CD14-positive monocyte (primary cell): ENCODE results near the gene CSNK1G3. TPM values are rescaled to one million over a fixed set of nuclear protein-coding genes. Genes with fewer than 3 reads are reported as not detected.

Source experiments
- DNase-seq, 3 donors: peaks; one replicate each; pipeline ENCODE4 v3.0.0-alpha.2; 2011 to 2022
- H2AFZ ChIP-seq: 2 replicates; pipeline ENCODE4 v1.6.0; 2012; ENCODE audit warnings: mild to moderate bottlenecking, low read depth, low read length, inconsistent platforms; ENCODE audit not compliant: insufficient read depth, poor library complexity, severe bottlenecking
- H3K27ac ChIP-seq, 2 donors: 1 replicate in 1 of 2; 2 replicates in 1 of 2; pipeline ENCODE4 v1.5.1; 2012 to 2013; ENCODE audit warnings: low read length in 2 of 2, control low read depth in 1 of 2, inconsistent platforms in 1 of 2, low read depth in 1 of 2, mild to moderate bottlenecking in 1 of 2
- H3K27me3 ChIP-seq, 2 donors: one replicate each; pipeline versions ENCODE4 v1.6.0 to v1.6.1; 2011 to 2013; ENCODE audit warnings: low read length in 2 of 2; ENCODE audit not compliant: control insufficient read depth in 2 of 2, insufficient read depth in 2 of 2
- H3K36me3 ChIP-seq, 2 donors: replicated peaks in 1 of 2; 1 replicate in 1 of 2; 2 replicates in 1 of 2; pipeline versions ENCODE4 v1.5.1 to v1.6.1; 2012 to 2013; ENCODE audit warnings: low read length in 2 of 2, control low read depth in 1 of 2, inconsistent platforms in 1 of 2, mild to moderate bottlenecking in 1 of 2; ENCODE audit not compliant: insufficient read depth in 2 of 2, control insufficient read depth in 1 of 2
- H3K4me1 ChIP-seq, 2 donors: 1 replicate in 1 of 2; 2 replicates in 1 of 2; pipeline versions ENCODE4 v1.5.1 to v1.6.1; 2012 to 2013; ENCODE audit warnings: low read length in 2 of 2, control low read depth in 1 of 2, inconsistent platforms in 1 of 2, mild to moderate bottlenecking in 1 of 2, moderate library complexity in 1 of 2; ENCODE audit not compliant: insufficient read depth in 2 of 2, control insufficient read depth in 1 of 2
- H3K4me2 ChIP-seq: replicated peaks from 2 replicates; pipeline ENCODE3; 2012; ENCODE audit warnings: low read length, moderate library complexity, mild to moderate bottlenecking; ENCODE audit not compliant: poor library complexity, severe bottlenecking; ENCODE audit errors: extremely low read depth
- H3K4me3 ChIP-seq, 3 experiments: fragments of 200-600 bp in 1 of 3; sonication (generic) in 1 of 3; replicated peaks in 1 of 3; 1 replicate in 2 of 3; 2 replicates in 1 of 3; pipeline ENCODE4 v1.5.1; 2011 to 2013; ENCODE audit warnings: low read length in 3 of 3, mild to moderate bottlenecking in 3 of 3, control low read depth in 2 of 3, low read depth in 2 of 3, inconsistent platforms in 1 of 3, moderate library complexity in 1 of 3
- H3K79me2 ChIP-seq: 2 replicates; pipeline ENCODE4 v1.6.0; 2012; ENCODE audit warnings: mild to moderate bottlenecking, control low read depth, inconsistent platforms, low read length, moderate library complexity; ENCODE audit not compliant: insufficient read depth
- H3K9ac ChIP-seq: 2 replicates; pipeline ENCODE4 v1.6.0; 2017; ENCODE audit warnings: low read length, mild to moderate bottlenecking; ENCODE audit not compliant: insufficient read depth, poor library complexity, severe bottlenecking
- H3K9me3 ChIP-seq, 2 donors: replicated peaks in 1 of 2; 1 replicate in 1 of 2; 2 replicates in 1 of 2; pipeline versions ENCODE4 v1.5.1 to v1.6.1; 2012 to 2013; ENCODE audit warnings: low read length in 2 of 2, control low read depth in 1 of 2; ENCODE audit not compliant: control insufficient read depth in 1 of 2, insufficient read depth in 1 of 2
- H4K20me1 ChIP-seq: 2 replicates; pipeline ENCODE4 v1.6.0; 2012; ENCODE audit warnings: mild to moderate bottlenecking, low read length, control low read depth, moderate library complexity; ENCODE audit not compliant: insufficient read depth
- H3K27ac Mint-ChIP-seq, 7 donors: one replicate each; pipeline ENCODE4 v1.8.0; 2020; ENCODE audit warnings: mild to moderate bottlenecking in 7 of 7, mixed read lengths in 7 of 7, moderate library complexity in 6 of 7, inconsistent platforms in 2 of 7
- H3K27me3 Mint-ChIP-seq, 3 donors: one replicate each; pipeline ENCODE4 v1.8.0; 2021 to 2022; ENCODE audit warnings: low read depth in 3 of 3, mild to moderate bottlenecking in 3 of 3, mixed read lengths in 3 of 3, moderate library complexity in 3 of 3, inconsistent platforms in 1 of 3
- H3K36me3 Mint-ChIP-seq, 2 donors: one replicate each; pipeline ENCODE4 v1.8.0; 2020; ENCODE audit warnings: mixed read lengths in 2 of 2, inconsistent platforms in 1 of 2, mild to moderate bottlenecking in 1 of 2
- H3K4me1 Mint-ChIP-seq: one replicate; pipeline ENCODE4 v1.8.0; 2020; ENCODE audit warnings: mild to moderate bottlenecking, mixed read lengths
- H3K4me3 Mint-ChIP-seq, 2 donors: one replicate each; pipeline ENCODE4 v1.8.0; 2020; ENCODE audit warnings: mild to moderate bottlenecking in 2 of 2, mixed read lengths in 2 of 2, moderate library complexity in 1 of 2
- H3K9me3 Mint-ChIP-seq, 7 donors: one replicate each; pipeline ENCODE4 v1.8.0; 2020 to 2022; ENCODE audit warnings: mixed read lengths in 7 of 7, mild to moderate bottlenecking in 6 of 7, moderate library complexity in 6 of 7, inconsistent platforms in 2 of 7
- CTCF ChIP-seq: fragments of 200-600 bp; IDR thresholded peaks from one replicate; pipeline ENCODE4 v1.8.0; 2022; ENCODE audit warnings: antibody characterized with exemption, mild to moderate bottlenecking
- WGBS: methylation state at CpG from one replicate; pipeline ENCODE4 v1.1.5; 2013; ENCODE audit warnings: missing lambda C conversion rate; ENCODE audit not compliant: insufficient coverage; 5-methylcytosine and 5-hydroxymethylcytosine counted together
- intact Hi-C, 2 donors: fragments of 100-400 bp; cut with micrococcal nuclease; formaldehyde crosslinking; loops; one replicate each; pipeline versions ENCODE4 v1.15.0 to v1.15.1; 2023
- polyA plus RNA-seq, 3 donors: library from polyadenylated mRNA; depleted of rRNA in 1 of 3; unstranded in 2 of 3; stranded (reverse) in 1 of 3; fragments of 300-500 nt in 2 of 3; fragments of >200 nt in 1 of 3; fragmentation: Illumina TruSeq in 2 of 3; gene quantifications; 1 replicate in 2 of 3; 2 replicates in 1 of 3; pipeline ENCODE4 v1.2.3, GENCODE V29; 2012 to 2021

Gene CSNK1G3
- polyA plus RNA-seq, 3 donors, result 10.8 to 22.3 (median 17.1) TPM

- peaks cover 5 to 8% (median 8%) of the 10 kb centered on the region in 3 donors for H3K27me3 Mint-ChIP-seq
- no peak overlapping the region for H2AFZ ChIP-seq
- DNase-seq, result no peak
- intact Hi-C loops, result no loop called here
- no peak overlapping the region for H3K4me3 Mint-ChIP-seq
- no peaks in the 10 kb centered on the region for H3K9me3 ChIP-seq
- no peaks in the 10 kb centered on the region for H4K20me1 ChIP-seq
- peaks cover 0 to 2% of the 10 kb centered on the region in 2 donors for H3K27me3 ChIP-seq
- H3K79me2 ChIP-seq, result no peaks in the 10 kb centered on the region
- no peaks in the 10 kb centered on the region for H3K9me3 Mint-ChIP-seq
- H3K27ac ChIP-seq, result no peak overlapping the region
- H3K4me2 ChIP-seq, result no peak overlapping the region
- H3K36me3 Mint-ChIP-seq, result no peaks in the 10 kb centered on the region
- no peak overlapping the region for H3K9ac ChIP-seq
- H3K4me1 Mint-ChIP-seq, result no peaks in the 10 kb centered on the region
- H3K4me1 ChIP-seq, result no peaks in the 10 kb centered on the region
- no peak overlapping the region for H3K4me3 ChIP-seq
- no peak overlapping the region for H3K27ac Mint-ChIP-seq
- no peaks in the 10 kb centered on the region for H3K36me3 ChIP-seq
- TF ChIP-seq CTCF, result no peak
- 100% methylated on average over 1 of the region's 2 CpGs for WGBS
Observed at GRCh38 chr5:123505633-123506032, 6.3 kb upstream of the CSNK1G3 start.

DNA sequence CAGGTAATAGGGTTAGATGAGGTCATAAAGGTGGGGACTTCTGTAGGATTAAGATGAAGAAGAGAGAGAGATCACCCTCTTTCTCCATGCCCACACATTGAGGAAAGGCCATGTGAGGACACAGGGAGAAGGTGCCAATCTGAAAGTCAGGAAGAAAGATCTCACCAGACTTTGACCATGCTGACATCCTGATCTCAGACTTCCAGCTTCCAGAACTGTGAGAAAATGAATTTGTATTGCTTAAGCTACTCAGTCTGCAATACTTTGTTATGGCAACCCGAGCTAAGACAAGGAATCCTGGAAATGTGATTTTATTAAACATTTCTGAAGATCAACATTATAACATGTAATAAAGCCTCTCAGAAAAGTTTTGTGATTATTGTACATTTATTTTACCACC, 3.5 kb upstream of the CSNK1G3 start:
- H3K4me3 Mint-ChIP-seq, result no peak overlapping the region
- H3K27me3 Mint-ChIP-seq, result peaks cover 5 to 10% (median 9%) of the 10 kb centered on the region in 3 donors
- H3K4me1 Mint-ChIP-seq, result peaks cover 6% of the 10 kb centered on the region
- Histone ChIP-seq H3K4me1 (peaks cover 10 to 12% of the 10 kb centered on the region in 2 donors), H3K9me3 (no peaks in the 10 kb centered on the region), H3K36me3 (no peaks in the 10 kb centered on the region), H3K9ac (no peak overlapping the region), H3K27me3 (peaks cover 0 to 2% of the 10 kb centered on the region in 2 donors), H3K27ac (no peak overlapping the region), H3K4me2 (no peak overlapping the region), H3K4me3 (no peak overlapping the region), H4K20me1 (no peaks in the 10 kb centered on the region), H2AFZ (no peak overlapping the region), H3K79me2 (peaks cover 6% of the 10 kb centered on the region)
- DNase-seq, result no peak
- intact Hi-C loops, result no loop called here
- H3K36me3 Mint-ChIP-seq, result no peaks in the 10 kb centered on the region
- no CpG with 5 or more reads among the region's 1 CpG for WGBS
- no peak for TF ChIP-seq CTCF
- H3K9me3 Mint-ChIP-seq, result peaks cover 0 to 5% (median 0%) of the 10 kb centered on the region in 7 donors
- peak overlapping the region in 1 of 7 donors; percentile 8 for H3K27ac Mint-ChIP-seq
